Transverse colon (tissue), 4 donors: ENCODE data around the gene NPS. TPM values are rescaled to one million over a fixed set of nuclear protein-coding genes. Genes with fewer than 3 reads are reported as not detected.

ENCODE experiments used
- DNase-seq: peaks from one replicate; pipeline ENCODE4 v3.0.0-alpha.2; 2019
- H3K27ac ChIP-seq, 4 donors: fragments of 200-600 bp; sonication (generic); 2 replicates each; pipeline ENCODE4 v1.5.1; 2016 to 2018; ENCODE audit warnings: inconsistent platforms in 4 of 4
- H3K27me3 ChIP-seq: fragments of 200-600 bp; sonication (generic); 2 replicates; pipeline ENCODE4 v1.5.1; 2017; ENCODE audit warnings: inconsistent platforms
- H3K36me3 ChIP-seq, 4 donors: fragments of 200-600 bp; sonication (generic); 2 replicates each; pipeline ENCODE4 v1.5.1; 2017 to 2019; ENCODE audit warnings: inconsistent platforms in 4 of 4
- H3K4me1 ChIP-seq, 4 donors: fragments of 200-600 bp; sonication (generic); 2 replicates each; pipeline ENCODE4 v1.5.1; 2017 to 2020; ENCODE audit warnings: inconsistent platforms in 4 of 4
- H3K4me3 ChIP-seq, 4 donors: fragments of 200-600 bp; sonication (generic); 1 replicate in 1 of 4; 2 replicates in 3 of 4; pipeline versions ENCODE4 v1.5.1 to v1.6.1; 2017 to 2019; ENCODE audit warnings: inconsistent platforms in 4 of 4
- H3K9me3 ChIP-seq, 2 donors: fragments of 200-600 bp; sonication (generic); 2 replicates each; pipeline ENCODE4 v1.5.1; 2017 to 2019; ENCODE audit warnings: inconsistent platforms in 2 of 2
- EP300 ChIP-seq: sonication (generic); formaldehyde crosslinking; IDR thresholded peaks from one replicate; pipeline ENCODE4 v1.6.1; 2017; ENCODE audit warnings: antibody characterized with exemption, low read depth
- POLR2A ChIP-seq: fragments of 450-650 bp; IDR thresholded peaks from one replicate; pipeline ENCODE4 v1.6.1; 2016; ENCODE audit warnings: antibody characterized with exemption, mild to moderate bottlenecking, moderate library complexity
- POLR2AphosphoS5 ChIP-seq, 3 donors: sonication (generic); formaldehyde crosslinking; IDR thresholded peaks; one replicate each; pipeline ENCODE4 v1.6.1; 2016; ENCODE audit warnings: antibody characterized with exemption in 3 of 3
- WGBS, 2 donors: methylation state at CpG; one replicate each; pipeline ENCODE4 v1.1.5; 2018; ENCODE audit warnings: low coverage in 1 of 2; 5-methylcytosine and 5-hydroxymethylcytosine counted together
- in situ Hi-C, 4 donors: fragments of 200-750 bp; cut with MboI; loops; one replicate each; pipeline versions ENCODE4 v1.15.0 to v1.15.1; 2017; ENCODE audit warnings: low sequenced_read_pairs in 3 of 4, low pct_ligation_motif_present in 1 of 4, low pct_unique_long_range_greater_than_20kb in 1 of 4
- intact Hi-C: fragments of 100-400 bp; cut with DNase I; formaldehyde crosslinking; loops from one replicate; pipeline ENCODE4 v1.15.1; 2023; ENCODE audit warnings: low total_unique reads
- total RNA-seq, 4 donors: library from RNA; depleted of rRNA; stranded (reverse); fragments of >200 nt; gene quantifications; one replicate each; pipeline ENCODE4 v1.1.0, GENCODE V29; 2016
- TF ChIP-seq, protein P1 (sequence below), 5 experiments: fragments of 200-600 bp in 3 of 5; fragments of 450-650 bp in 2 of 5; sonication (generic) in 3 of 5; IDR thresholded peaks; 1 replicate in 2 of 5; 2 replicates in 3 of 5; pipeline ENCODE4 v1.5.1; 2016 to 2017; ENCODE audit warnings: antibody characterized with exemption in 5 of 5, inconsistent platforms in 3 of 5, mild to moderate bottlenecking in 2 of 5, moderate library complexity in 1 of 5

Gene NPS, protein sequence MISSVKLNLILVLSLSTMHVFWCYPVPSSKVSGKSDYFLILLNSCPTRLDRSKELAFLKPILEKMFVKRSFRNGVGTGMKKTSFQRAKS
- total RNA-seq: not detected

DNA sequence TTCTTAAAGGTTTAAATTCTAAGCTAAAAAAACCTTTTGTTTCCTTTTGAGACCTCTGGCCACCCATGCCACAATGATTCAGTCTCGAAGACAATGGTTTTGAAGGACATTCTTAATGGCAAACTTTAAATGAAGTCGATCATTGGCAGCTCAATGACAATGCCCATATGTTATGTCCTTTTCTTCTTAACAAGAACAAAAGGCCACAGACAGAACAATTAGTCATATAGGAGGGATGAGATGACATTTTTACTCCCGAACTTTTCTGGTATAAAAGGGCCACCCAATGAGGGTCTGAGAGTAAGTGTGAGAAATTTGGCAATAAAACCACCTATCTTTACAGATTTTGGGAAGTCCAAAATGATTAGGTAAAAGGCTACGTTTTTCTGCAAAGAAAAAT lies at the start of gene NPS:
TSS of gene NPS (plus strand) at position 301 of the 400 bp plus-strand sequence. CDS start at position 361, 60 bp downstream.
- Histone ChIP-seq H3K27ac (no peak within 1 kb of the TSS), H3K27me3 (no peaks in the 10 kb centered on the region), H3K4me1 (no peaks in the 10 kb centered on the region), H3K9me3 (peaks cover 0 to 11% of the 10 kb centered on the region in 2 donors), H3K36me3 (no peaks in the 10 kb centered on the region), H3K4me3 (no peak within 1 kb of the TSS)
- 55 to 59% methylated on average over 4 of the region's 4 CpGs for WGBS, 2 donors
- no peak for DNase-seq
- TF ChIP-seq POLR2A: no peak
- TF ChIP-seq EP300: no peak
- in situ Hi-C loops: no loop called here
- intact Hi-C loops: no loop called here

DNA sequence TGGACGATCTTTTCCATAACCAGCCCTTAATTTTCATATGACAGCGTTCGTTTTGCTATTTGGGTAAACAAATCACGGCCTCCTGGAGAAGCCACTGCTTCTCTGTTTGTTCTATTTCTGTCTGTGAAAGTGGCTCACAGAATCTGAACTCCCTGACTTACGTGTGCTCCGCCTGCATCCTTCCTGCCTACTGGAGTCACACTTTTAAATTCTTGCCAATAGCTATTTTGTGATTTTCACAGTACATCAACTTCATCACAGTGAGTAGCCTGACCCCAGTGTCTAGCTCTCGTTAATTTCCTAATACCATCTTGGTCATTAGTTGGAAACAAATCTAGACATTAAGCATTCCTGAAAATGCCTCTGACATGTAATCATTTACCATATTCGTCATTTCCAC lies 49.0 kb upstream of the NPS start:
- TF ChIP-seq POLR2A (no peak), POLR2AphosphoS5 (IDR thresholded peaks at IDR 0.05) (no peak), EP300 (no peak)
- TF ChIP-seq, protein P1, sequence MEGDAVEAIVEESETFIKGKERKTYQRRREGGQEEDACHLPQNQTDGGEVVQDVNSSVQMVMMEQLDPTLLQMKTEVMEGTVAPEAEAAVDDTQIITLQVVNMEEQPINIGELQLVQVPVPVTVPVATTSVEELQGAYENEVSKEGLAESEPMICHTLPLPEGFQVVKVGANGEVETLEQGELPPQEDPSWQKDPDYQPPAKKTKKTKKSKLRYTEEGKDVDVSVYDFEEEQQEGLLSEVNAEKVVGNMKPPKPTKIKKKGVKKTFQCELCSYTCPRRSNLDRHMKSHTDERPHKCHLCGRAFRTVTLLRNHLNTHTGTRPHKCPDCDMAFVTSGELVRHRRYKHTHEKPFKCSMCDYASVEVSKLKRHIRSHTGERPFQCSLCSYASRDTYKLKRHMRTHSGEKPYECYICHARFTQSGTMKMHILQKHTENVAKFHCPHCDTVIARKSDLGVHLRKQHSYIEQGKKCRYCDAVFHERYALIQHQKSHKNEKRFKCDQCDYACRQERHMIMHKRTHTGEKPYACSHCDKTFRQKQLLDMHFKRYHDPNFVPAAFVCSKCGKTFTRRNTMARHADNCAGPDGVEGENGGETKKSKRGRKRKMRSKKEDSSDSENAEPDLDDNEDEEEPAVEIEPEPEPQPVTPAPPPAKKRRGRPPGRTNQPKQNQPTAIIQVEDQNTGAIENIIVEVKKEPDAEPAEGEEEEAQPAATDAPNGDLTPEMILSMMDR (IDR thresholded peaks at IDR 0.05): no peak
- no peak for DNase-seq
- no peaks in the 10 kb centered on the region for H3K4me1 ChIP-seq
- in situ Hi-C loops: no loop called here
- H3K36me3 ChIP-seq: no peaks in the 10 kb centered on the region
- no peak overlapping the region for H3K27ac ChIP-seq
- H3K27me3 ChIP-seq: peaks cover 7% of the 10 kb centered on the region
- H3K9me3 ChIP-seq: no peaks in the 10 kb centered on the region
- 71 to 84% methylated on average over 3 to 8 of the region's 8 CpGs for WGBS, 2 donors
- intact Hi-C loops: no loop called here
- H3K4me3 ChIP-seq: no peak overlapping the region

DNA sequence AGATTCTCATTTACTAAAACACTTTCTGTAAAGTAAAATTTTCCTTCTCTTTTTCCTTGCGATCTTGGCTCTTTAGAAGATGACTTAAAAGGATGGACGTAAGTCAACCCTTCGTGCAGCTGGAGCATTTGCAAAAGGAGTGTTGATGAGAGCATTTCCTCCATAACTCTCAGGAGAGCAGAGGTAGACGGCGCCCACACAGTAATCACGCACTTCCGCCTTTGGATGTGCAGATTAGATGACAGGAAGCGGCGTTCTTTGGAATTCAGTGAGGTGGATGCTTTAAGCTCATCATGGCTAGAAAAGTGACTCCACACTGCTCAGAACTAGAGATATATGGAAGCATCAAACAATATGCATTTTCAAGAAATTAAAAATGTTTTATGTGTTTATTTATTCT lies 43.0 kb upstream of the NPS start:
- 54 to 77% methylated on average over 9 of the region's 9 CpGs for WGBS, 2 donors
- no peaks in the 10 kb centered on the region for H3K4me1 ChIP-seq
- H3K36me3 ChIP-seq: no peaks in the 10 kb centered on the region
- intact Hi-C loops (no loop called here), in situ Hi-C loops (no loop called here)
- no peak for DNase-seq
- H3K4me3 ChIP-seq: no peak overlapping the region
- H3K27me3 ChIP-seq: no peaks in the 10 kb centered on the region
- H3K9me3 ChIP-seq: no peaks in the 10 kb centered on the region
- no peak overlapping the region for H3K27ac ChIP-seq
- no peak for TF ChIP-seq EP300
- TF ChIP-seq, protein P1 (IDR thresholded peaks at IDR 0.05): no peak
- no peak for TF ChIP-seq POLR2A
- no peak for TF ChIP-seq POLR2AphosphoS5 (IDR thresholded peaks at IDR 0.05)

DNA sequence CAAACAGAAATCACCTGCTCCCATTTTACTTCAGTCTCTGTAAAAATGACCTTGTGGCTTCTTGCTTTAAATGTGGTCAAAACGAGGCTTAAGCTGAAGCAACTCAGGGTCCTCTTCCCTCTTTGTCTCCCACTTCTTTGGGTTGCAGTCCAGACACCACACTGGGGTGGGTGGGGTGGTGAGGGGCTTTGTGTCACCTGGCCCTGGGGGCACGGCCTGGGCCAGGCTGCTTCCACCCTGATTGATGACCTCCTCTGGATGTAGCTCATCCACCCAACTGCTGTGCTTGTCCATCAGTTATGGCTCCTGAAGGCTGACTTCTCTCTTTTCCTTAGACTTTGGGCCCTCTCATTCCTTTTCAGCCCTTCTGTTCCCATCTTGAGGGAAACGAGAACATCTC lies 26.8 kb upstream of the NPS start:
- intact Hi-C loops (no loop called here), in situ Hi-C loops (no loop called here)
- TF ChIP-seq POLR2AphosphoS5 (IDR thresholded peaks at IDR 0.05): no peak
- no peak for TF ChIP-seq POLR2A
- no peak for TF ChIP-seq EP300
- TF ChIP-seq, protein P1 (IDR thresholded peaks at IDR 0.05): no peak
- no peaks in the 10 kb centered on the region for H3K27me3 ChIP-seq
- H3K9me3 ChIP-seq: no peaks in the 10 kb centered on the region
- WGBS, 2 donors: 57 to 60% methylated on average over 2 to 3 of the region's 3 CpGs
- H3K4me3 ChIP-seq: no peak overlapping the region
- DNase-seq: no peak
- H3K4me1 ChIP-seq: no peaks in the 10 kb centered on the region
- H3K27ac ChIP-seq: no peak overlapping the region
- no peaks in the 10 kb centered on the region for H3K36me3 ChIP-seq

DNA sequence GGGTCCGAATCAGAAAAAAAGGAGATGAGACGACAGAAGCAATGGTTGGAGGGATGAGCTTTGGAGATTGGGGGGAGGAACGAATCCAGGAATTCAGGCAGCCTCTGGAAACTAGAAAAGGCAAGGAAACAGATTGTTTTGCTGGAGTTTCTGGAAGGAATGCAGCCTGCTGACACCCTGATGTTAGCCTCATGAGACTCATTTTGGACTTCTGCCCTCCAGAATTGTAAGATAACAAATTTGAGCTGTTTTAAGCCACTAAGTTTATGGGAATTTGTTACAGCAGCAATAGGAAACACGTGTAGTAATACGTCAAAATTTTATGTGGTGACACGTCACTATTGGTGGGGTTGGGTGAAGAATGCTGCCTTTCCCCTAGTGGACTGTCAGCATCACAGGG lies 25.6 kb upstream of the NPS start:
- TF ChIP-seq POLR2AphosphoS5 (IDR thresholded peaks at IDR 0.05) (no peak), POLR2A (no peak), EP300 (no peak)
- TF ChIP-seq, protein P1 (IDR thresholded peaks at IDR 0.05): no peak
- Histone ChIP-seq H3K27ac (no peak overlapping the region), H3K36me3 (no peaks in the 10 kb centered on the region), H3K9me3 (no peaks in the 10 kb centered on the region), H3K4me1 (no peaks in the 10 kb centered on the region), H3K4me3 (no peak overlapping the region), H3K27me3 (no peaks in the 10 kb centered on the region)
- intact Hi-C loops: no loop called here
- in situ Hi-C loops: no loop called here
- 62 to 70% methylated on average over 4 to 6 of the region's 6 CpGs for WGBS, 2 donors
- DNase-seq: no peak
